NCI-H146 (cell line): ENCODE results near the gene MIGA2.
"Not testable (repeated sequence)": the region's sequence is repeated elsewhere in the genome, so short reads cannot be mapped to it uniquely, and the experiment has no call there.

Experiments
- DNase-seq: peaks from one replicate; lab custom pipeline; 2025; lab: John Stamatoyannopoulos, UW

The MIGA2 gene

GRCh38 chr9:129011761-129012181 is 24.7 kb upstream of the MIGA2 start:
- no peak for DNase-seq

- no peak for DNase-seq
Observed at GRCh38 chr9:129012343-129012742, 24.1 kb upstream of the MIGA2 start.

GRCh38 chr9:129012893-129013448 is 23.5 kb upstream of the MIGA2 start:
- DNase-seq: no peak

DNA sequence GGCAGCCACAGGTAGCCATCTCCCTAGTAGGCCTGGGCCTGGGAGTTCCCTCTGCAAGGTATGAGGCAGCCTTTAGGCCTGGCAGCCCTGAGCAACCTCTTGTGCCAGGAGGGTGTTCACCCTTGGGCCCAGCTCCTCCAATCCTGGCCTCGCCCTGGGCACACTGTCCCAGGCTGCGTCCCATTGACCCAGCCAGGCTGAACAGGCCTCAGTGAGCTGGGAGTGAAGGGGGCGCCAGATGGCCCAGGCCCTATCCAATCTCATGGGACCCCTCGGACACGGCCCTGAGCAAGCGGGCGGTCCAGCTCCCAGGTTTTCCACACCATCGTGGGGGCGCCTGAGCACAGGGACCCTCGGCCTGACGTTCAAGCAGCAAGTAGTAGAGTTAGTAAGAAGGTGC is 22.8 kb upstream of the MIGA2 start:
- DNase-seq: no peak

GRCh38 chr9:129014124-129014523 is 22.3 kb upstream of the MIGA2 start:
- DNase-seq: no peak

- no peak for DNase-seq
Observed at GRCh38 chr9:129014608-129015007, 21.8 kb upstream of the MIGA2 start.

GRCh38 chr9:129021091-129021490 is 15.3 kb upstream of the MIGA2 start:
- no peak for DNase-seq

GRCh38 chr9:129022037-129022436 is 14.4 kb upstream of the MIGA2 start:
- DNase-seq: no peak

DNA sequence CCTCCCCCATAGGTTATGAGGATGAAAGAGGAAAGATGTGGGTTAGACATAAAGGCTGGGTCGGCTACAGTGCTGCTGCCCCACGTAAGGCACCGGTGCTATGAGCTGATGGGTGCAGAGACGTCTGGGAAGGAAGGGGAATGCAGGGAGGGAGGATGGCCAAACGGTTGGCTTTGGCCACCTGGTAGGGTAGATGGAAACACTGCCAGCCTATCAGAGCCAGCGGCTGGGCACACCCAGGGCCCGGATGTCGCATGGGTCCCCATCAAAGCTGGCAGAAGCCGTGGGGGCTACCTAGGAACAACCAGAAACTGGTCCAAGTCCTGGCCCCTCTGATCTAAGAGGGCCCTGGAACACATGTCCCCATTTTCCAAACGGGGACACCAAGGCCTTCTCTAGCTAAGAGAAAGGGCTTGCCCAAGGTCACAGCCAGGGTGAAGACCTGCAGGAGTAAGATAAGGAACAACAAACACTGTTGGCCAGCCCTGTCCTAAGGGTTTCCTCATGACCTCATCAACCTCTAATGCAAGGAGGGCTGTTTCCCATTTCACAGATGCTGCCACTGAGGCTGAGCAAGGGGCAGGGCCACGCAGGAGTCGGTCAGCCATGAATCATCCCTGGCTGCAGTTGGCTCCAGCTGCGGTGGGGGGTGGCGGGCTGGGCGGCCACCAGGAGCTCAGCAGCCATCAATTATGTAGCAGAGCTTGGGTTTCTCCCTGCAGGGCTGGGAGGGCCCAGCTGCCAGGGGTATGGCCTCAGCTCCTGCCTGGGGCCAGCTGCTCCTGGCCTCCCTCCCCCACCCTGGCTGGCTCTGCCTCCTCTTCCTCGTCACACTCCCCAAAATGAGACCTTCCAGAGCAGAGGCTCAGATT is 13.2 kb upstream of the MIGA2 start:
- DNase-seq: peak; percentile 78

DNA sequence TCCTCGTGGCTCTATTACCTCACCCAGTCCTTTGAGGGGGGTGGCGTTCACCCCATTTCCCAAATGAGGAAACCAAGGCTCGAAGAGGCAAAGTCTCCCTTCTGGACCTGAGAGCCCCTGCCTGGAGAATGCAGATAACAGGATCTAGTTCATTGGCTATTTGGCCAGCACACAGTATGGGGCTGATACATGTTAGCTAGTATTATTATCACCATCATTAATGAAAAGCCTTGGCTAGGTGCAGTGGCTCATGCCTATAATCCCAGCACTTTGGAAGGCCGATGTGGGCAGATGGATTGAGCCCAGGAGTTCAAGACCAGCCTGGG is 12.6 kb upstream of the MIGA2 start:
- DNase-seq: no peak

- peak; percentile 17 for DNase-seq
Observed at GRCh38 chr9:129026442-129027223, 9.8 kb upstream of the MIGA2 start.

GRCh38 chr9:129027224-129027684 is 9.2 kb upstream of the MIGA2 start:
- peak; percentile 25 for DNase-seq

- DNase-seq: peak; percentile 71
Observed at GRCh38 chr9:129027685-129028191, 8.7 kb upstream of the MIGA2 start.

DNA sequence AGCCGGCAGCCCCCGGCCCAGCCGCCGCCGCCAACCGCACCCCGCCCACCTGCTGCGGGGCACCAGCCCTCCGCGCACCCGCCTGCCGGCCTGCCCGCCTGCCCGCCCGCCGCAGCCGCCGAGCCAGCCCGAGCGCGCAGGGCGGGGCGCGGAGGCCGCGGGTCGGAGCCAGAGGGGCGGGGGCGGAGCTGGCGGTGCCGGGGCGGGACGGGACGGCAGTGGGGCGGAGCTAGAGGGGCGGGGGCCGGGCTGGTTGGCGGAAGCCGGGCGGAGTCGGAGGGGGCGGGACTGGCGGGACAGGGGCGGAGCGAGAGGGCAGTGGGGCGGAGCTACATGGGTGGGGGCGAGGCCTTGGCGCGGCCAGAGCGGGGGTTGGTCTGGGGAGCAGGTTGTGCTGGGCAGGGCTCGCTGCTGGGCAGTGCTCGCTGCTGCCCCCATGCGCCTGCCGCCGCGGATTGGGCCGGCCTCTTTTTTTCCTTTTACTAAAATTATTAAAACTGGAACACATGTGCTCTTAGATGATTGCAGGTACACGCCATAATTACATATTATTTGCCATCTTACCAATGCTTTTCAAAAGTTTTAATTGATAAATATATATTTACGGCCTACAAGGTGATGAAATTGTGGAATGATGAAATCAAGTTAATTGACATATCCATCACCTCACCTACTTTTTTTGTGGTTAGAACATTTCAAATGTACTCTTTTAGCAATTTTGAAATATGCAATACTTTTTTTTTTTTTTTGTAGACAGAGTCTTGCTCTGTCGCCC is 8.0 kb upstream of the MIGA2 start, which contains the start of gene SH3GLB2:
Gene SH3GLB2, minus strand, starts transcription at position 140 of the 775 bp plus-strand sequence. CDS start 177 bp downstream, outside the sequence.
- DNase-seq: peak; percentile 82

DNA sequence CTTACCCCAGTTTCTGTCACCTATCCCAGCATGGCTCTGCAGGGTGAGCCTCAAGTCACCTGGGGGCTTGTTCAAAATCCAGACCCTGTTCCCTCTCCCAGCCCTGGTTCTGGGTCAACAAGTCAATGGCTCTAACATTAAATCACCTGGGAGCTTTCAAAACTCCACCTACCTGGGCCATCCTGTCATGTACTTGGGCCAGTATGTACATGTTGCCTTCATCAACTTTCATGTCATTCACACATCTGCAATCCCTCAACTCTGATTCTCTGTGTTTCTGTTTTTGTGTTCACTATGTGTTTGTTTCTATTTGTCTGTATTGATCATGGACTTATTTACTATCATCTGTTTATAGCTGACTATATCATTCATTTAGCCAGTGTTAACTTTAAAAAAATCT is 6.2 kb upstream of the MIGA2 start:
- DNase-seq: no peak

DNA sequence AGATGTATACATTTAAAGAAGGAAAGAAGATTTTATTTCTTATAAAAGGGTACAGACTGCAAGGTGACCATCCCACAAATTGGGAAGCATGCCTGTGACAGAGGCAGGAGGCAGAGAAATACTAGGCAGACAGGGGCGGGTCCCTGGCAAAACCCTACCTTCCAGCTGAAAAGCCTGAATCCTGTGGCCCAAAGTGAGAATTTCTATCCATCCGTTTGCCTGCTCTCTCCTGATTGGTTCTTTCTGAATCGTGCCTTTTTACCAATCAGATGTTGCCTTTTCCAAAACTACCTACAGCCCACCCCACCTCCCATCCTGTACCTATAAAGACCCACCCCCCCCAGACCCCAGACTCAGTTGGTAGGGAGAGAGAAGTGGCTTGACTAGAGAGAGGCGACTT is 4.9 kb upstream of the MIGA2 start:
- no peak for DNase-seq

- no peak for DNase-seq
Observed at GRCh38 chr9:129032541-129033159, 3.8 kb upstream of the MIGA2 start.

GRCh38 chr9:129033216-129033615 is 3.2 kb upstream of the MIGA2 start:
- no peak for DNase-seq

DNA sequence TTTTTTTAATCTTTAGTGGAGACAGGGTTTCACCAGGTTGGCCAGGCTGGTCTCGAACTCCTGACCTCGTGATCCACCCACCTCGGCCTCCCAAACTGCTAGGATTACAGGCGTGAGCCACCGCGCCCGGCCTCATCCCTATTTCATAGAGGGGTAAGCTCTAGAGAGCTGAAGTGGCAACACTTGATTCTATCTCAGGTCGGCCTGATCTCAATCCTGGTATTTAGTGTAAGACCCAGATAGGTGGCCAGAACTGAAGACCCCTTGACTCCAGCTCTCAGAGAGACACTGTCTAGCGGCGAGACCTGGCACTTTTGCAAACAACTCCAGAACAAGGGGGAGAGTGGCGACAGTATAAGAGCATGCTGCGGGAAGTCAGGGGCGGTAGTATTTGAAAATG is 588 bp upstream of the MIGA2 start:
- DNase-seq: not testable (repeated sequence)

DNA sequence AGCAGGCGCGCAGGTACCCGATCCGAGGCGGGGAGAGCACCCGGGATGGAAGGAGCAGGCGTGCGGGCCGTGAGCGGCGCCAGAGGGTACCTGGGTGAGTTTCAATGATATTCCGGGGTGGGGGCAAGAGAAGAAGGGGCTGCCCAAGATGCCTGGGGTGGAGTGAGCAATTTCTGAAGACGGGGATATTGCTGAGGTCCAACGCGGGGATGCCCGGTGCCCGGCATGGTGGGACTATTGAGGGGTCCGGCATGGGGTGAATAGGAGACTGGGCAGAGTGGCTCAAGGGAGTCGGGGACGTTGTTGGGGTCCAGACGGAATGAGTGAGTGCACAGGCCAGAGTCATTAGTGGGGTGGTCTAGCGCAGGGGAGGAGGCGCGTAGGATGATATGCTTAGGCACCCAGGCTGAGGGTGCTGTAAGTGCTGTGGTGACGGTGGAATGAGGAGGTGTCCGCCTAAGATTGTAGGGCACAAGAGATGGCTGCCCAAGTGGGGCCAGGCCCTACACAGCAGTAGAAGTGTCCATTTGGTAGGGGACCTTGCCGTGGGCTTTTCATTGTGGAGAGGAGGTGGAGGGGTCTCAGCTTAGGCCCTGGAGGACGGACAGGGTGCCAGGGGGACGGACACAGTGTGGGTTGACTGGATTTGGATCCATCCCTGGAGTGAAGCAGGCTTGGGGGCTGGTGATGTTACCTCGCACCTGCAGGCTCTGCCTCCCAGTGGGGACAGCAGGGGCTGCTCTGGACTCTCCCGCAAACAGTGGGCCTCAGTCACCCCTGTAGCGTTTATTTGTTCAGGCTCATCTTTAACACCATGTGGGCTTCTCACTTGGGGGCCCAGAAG is 719 bp downstream of the MIGA2 start:
- no peak for DNase-seq

- DNase-seq: no peak
Observed at GRCh38 chr9:129037767-129038098, 1.3 kb downstream of the MIGA2 start.
